NCI-H82 treated with DMSO at 0.1 percent for 48 hours (cell line): ENCODE measurements around the gene TESK1.
"Not testable (repeated sequence)": the region's sequence is repeated elsewhere in the genome, so short reads cannot be mapped to it uniquely, and the experiment has no call there.

Experiments
- DNase-seq: peaks from one replicate; lab custom pipeline; 2025; ENCODE audit not compliant: unreplicated experiment; lab: John Stamatoyannopoulos, UW

Gene TESK1

GRCh38 chr9:35579659-35580227, 25.3 kb upstream of the TESK1 start:
- not testable (repeated sequence) for DNase-seq

DNA sequence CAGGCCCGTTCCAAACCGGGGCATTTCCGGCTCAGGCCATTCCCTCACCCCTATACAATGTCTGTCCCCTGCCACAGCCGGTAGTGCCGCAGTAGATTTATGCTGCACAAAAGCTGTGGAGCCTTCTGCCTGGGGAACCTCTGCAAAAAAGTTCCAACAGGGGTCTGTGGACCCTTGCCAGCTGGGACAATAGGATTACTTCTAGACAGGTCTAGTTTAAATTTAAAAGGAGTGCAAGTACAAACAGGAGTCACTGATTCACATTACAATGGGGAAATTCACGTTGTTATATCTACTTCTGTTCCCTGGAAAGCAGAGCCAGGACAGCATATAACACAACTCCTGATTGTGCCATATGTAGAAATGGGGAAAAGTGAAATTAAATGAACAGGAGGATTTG, 21.5 kb upstream of the TESK1 start:
- not testable (repeated sequence) for DNase-seq

DNA sequence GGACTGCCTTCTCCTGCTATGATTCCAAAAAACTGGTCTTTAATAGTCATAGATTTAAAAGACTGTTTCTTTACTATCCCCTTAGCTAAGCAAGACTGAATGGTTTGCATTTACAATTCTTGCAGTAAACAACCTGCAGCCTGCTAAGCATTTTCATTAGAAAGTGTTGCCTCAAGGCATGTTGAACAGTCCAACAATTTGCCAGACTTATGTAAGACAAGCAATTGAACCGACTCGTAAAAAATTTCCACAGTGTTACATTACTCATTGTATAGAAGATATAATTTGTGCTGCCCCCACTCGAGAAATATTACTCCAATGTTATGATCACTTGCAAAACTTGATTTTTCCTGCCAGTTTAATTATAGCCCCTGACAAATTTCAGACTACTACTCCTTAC, 20.4 kb upstream of the TESK1 start:
- DNase-seq = not testable (repeated sequence)

GRCh38 chr9:35588506-35588905, 16.6 kb upstream of the TESK1 start:
- not testable (repeated sequence) for DNase-seq

GRCh38 chr9:35593581-35593980, 11.5 kb upstream of the TESK1 start:
- no peak for DNase-seq

- DNase-seq = no peak
These were observed 10.6 kb upstream of the TESK1 start for GRCh38 chr9:35594471-35594870.

GRCh38 chr9:35596907-35597306, 8.2 kb upstream of the TESK1 start:
- not testable (repeated sequence) for DNase-seq

GRCh38 chr9:35598866-35599590, 6.0 kb upstream of the TESK1 start:
- DNase-seq = no peak

DNA sequence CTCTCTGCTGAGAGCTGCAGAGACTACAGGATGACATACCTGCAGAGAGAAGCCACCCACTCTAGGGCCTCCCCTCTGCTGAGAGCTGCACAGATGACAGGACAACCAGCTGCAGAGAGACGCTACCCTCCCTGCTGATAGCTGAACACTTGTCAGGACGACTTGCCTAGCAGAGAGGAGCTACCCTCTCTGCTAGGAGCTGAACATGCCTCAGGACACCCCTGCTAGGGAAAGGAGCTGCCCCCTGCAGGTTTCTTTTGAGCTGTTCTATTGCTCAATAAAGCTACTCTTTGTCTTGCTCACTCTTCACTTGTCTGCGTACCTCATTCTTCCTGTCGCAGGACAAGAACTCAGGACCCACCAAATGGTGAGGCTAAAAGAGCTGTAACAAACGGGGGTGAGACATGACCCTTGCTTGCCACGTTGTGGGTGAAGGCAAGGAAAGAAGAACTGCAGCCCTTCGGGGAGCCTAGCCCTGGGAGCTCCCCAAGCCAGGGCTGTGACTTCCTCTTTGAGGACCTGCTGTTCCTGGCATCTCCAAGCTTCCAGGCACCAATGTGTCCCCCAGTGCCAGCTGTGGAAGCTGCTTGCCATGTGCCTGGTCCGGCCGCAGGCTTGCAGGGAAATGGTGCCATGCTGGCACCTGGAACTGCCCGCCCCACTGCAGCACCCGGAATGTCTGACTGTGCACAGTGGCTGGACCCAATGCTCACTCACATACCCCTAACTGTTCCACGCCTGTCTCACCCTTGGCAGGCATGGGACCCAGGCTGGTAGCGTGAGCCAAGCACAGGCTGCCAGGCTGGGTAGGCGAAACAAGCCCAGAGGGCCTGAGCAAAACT, 5.1 kb upstream of the TESK1 start:
- no peak for DNase-seq

GRCh38 chr9:35603506-35603985, 1.5 kb upstream of the TESK1 start:
- DNase-seq = no peak

GRCh38 chr9:35603986-35604577, 980 bp upstream of the TESK1 start:
- peak; percentile 89 for DNase-seq

DNA sequence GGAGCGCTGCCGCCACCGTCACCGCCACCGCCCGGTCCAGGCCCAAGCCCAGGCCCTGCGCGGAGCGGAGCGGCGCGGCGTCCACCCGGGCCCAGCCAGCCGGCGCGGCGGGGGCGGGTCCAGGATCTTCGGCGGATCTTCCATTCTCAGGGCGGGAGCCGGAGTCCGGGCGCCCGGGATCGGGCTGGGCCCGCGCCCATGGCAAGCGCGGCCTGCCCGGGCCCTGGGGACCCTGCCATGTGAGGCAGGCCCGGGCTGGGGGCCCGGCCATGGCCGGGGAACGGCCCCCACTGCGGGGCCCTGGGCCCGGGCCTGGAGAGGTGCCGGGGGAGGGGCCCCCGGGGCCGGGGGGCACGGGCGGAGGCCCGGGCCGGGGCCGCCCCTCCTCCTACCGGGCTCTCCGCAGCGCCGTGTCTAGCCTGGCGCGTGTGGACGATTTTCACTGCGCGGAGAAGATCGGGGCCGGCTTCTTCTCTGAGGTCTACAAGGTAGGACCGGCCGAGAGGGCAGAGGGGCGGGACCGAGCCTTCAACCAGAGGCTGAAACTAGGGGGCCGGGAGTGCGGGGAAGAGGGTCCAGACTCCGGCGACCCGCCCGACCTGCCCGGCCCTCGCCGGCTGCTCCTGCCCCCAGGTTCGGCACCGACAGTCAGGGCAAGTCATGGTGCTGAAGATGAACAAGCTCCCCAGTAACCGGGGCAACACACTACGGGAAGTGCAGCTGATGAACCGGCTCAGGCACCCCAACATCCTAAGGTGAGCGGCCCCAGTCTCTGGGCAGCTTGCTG, 482 bp downstream of the TESK1 start:
- no peak for DNase-seq

DNA sequence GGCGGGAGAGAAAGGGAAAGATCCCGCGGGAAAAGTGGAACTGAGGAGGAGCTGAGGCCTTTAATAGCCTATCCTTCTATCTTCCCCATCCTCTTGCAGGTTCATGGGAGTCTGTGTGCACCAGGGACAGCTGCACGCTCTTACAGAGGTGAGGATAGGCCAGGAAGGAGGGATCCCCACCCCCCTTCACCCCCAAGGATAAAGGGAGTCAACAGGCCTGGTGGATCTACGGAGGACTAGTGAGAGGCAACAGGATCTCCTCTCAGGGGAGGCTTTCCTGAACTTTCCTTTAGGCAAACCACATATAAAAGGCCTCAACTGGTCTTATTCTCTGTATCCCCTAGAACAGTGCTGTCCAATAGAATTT, 1.1 kb downstream of the TESK1 start:
- no peak for DNase-seq

DNA sequence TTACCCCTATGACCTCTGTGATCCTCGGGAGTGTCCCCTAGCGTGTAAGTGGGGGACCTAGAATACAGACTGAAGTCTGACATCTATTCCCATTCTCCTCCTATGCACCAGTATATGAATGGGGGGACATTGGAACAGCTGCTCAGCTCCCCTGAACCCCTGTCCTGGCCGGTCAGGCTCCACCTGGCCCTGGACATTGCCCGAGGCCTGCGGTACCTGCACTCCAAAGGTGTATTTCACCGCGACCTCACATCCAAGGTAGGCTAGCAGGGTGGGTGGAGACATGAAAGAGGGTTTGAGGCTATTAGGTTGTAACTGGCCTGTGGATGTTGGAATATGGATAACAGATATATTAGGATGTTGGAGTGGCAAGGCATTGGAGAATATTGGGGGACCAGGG, 1.7 kb downstream of the TESK1 start:
- DNase-seq = no peak

GRCh38 chr9:35608221-35608620, 3.2 kb downstream of the TESK1 start:
- no peak for DNase-seq

DNA sequence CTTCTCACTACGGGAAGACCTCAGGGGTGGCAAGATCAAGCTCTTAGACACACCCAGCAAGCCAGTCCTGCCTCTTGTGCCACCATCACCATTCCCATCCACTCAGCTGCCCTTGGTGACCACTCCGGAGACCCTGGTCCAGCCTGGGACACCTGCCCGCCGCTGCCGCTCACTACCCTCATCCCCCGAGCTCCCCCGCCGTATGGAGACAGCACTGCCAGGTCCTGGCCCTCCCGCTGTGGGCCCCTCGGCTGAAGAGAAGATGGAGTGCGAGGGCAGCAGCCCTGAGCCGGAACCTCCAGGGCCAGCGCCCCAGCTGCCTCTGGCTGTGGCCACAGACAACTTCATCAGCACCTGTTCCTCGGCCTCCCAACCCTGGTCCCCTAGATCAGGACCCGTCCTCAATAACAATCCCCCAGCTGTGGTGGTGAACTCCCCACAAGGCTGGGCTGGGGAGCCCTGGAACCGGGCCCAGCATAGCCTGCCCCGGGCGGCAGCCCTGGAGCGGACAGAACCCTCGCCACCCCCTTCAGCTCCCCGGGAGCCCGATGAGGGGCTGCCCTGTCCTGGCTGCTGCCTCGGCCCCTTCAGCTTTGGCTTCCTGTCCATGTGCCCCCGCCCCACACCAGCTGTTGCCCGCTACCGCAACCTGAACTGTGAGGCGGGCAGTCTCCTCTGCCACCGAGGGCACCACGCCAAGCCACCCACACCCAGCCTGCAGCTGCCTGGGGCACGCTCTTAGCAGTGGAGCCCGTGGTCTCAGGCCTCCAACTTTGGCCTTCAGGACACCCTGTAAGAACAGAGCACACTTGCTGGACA, 4.1 kb downstream of the TESK1 start:
- no peak for DNase-seq

DNA sequence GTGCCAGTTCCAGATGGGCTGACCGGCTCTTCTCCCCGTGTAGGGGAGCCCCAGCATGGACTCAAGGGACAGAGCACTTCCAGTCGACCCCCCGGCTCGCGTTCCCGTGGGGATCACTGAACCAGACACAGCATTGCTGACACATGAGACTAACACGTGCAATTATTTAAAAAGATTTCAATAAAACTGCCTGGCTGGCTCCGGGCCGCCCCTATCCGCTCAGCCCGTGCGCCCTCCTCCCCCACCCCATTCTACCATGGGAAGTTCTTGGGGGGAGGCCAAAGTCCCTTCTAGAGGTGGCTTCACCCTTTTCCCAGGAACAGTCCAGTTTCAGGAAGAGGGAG, 4.7 kb downstream of the TESK1 start:
- no peak for DNase-seq

DNA sequence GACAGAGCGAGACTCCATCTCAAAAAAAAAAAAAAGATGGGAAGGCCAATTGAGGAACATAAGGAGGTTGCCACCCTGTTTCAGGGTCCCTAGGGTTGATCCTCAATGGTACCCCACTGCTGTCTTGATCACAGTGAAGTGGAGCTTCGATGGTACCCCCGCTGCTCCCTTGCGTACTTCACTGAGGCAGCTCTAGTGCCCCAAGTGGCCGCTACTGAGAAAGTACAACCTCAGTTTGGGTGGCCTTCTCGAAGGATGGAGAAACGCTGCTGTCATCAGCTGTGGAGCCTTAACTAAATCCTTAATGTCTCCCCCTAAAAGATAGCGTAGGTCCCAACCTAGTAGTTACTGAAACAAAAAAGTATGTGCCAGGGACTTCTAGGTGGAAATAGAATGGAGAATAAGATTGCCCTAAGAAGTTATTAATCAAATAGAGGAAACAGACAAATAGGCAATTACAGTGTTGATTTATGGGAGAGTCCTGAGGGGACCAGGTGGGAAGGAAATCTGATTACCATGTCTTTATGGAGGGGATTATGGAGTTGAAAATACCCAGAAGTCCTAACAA, 6.3 kb downstream of the TESK1 start:
- DNase-seq = peak; percentile 27

- not testable (repeated sequence) for DNase-seq
These were observed 7.0 kb downstream of the TESK1 start for GRCh38 chr9:35612066-35612465.

GRCh38 chr9:35612843-35613242, 7.8 kb downstream of the TESK1 start:
- DNase-seq = no peak
